Lower leg skin (tissue), 3 donors: ENCODE results near the gene AHCYL2.

ENCODE experiments used
- CTCF ChIP-seq, 3 donors: fragments of 450-650 bp; IDR thresholded peaks; one replicate each; pipeline ENCODE4 v1.5.1; 2016; ENCODE audit warnings: antibody characterized with exemption in 3 of 3, mild to moderate bottlenecking in 3 of 3, moderate library complexity in 2 of 3
- POLR2A ChIP-seq, 2 donors: fragments of 450-650 bp; IDR thresholded peaks; one replicate each; pipeline ENCODE4 v1.6.1; 2016 to 2017; ENCODE audit warnings: antibody characterized with exemption in 2 of 2, mild to moderate bottlenecking in 1 of 2, moderate library complexity in 1 of 2

GRCh38 chr7:129405527-129405926 lies 180.7 kb downstream of the AHCYL2 start:
- TF ChIP-seq POLR2A (IDR thresholded peaks at IDR 0.05) (no peak), CTCF (IDR thresholded peaks at IDR 0.05) (no peak)
